ENCODE results near the gene MRPL32. TPM values are rescaled to one million over a fixed set of nuclear protein-coding genes. Genes with fewer than 3 reads are reported as not detected.

Gene MRPL32
- total RNA-seq, 3 donors from 2014 or later, result 49.0 to 57.7 (median 51.1) TPM

DNA sequence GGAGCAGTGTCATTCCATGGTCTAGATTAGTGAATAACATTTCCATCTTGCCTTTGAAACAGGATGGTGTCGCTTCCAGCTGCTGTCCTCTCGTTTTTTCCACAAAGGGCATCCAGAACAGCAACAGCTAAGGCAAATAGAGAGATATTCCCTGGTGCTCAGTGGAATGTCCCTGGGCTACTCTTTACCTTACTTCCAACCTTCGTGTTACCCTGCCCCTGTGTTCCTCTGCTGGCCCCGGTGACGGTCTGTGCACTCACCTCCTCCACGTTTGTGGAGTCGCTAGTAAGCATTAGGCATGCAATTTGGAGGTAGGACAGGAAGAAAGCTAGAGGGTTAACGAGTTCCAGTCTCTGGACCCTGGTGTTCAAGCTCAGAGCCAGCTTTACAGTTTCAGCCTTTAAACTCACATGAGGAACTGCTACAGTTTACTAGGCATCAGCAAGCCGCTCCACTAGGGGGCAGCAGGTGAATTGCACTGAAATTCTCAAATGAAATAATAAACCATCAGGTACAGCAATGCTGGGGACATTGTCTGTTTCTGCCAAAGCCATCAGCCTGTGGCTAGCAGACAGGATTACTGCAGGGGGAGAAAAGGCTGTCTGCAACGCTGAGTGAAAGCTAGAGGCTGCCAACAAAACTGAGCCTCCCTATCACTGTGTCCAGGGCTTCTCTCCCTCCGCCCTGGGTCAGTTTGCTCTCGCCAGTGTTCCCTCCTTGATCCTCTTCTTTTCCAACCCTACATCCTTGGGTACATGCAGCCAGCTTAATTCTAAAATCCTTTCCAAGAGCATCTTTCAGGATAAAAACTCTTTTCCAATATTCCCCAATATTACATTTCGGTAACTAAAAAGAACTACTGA, 9.0 kb downstream of the MRPL32 start:
- intact Hi-C loops (cut with DNase I; ENCODE audit: low total_unique reads), result no loop called here
- peak; percentile 70 to 71 for DNase-seq (ENCODE audit: low spot score in 2 of 2)
- TF ChIP-seq POLR2AphosphoS5 (IDR thresholded peaks at IDR 0.05), result no peak
- TF ChIP-seq, protein P1, sequence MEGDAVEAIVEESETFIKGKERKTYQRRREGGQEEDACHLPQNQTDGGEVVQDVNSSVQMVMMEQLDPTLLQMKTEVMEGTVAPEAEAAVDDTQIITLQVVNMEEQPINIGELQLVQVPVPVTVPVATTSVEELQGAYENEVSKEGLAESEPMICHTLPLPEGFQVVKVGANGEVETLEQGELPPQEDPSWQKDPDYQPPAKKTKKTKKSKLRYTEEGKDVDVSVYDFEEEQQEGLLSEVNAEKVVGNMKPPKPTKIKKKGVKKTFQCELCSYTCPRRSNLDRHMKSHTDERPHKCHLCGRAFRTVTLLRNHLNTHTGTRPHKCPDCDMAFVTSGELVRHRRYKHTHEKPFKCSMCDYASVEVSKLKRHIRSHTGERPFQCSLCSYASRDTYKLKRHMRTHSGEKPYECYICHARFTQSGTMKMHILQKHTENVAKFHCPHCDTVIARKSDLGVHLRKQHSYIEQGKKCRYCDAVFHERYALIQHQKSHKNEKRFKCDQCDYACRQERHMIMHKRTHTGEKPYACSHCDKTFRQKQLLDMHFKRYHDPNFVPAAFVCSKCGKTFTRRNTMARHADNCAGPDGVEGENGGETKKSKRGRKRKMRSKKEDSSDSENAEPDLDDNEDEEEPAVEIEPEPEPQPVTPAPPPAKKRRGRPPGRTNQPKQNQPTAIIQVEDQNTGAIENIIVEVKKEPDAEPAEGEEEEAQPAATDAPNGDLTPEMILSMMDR (IDR thresholded peaks at IDR 0.05), result peak; percentile 30 to 80 (median 66)

DNA sequence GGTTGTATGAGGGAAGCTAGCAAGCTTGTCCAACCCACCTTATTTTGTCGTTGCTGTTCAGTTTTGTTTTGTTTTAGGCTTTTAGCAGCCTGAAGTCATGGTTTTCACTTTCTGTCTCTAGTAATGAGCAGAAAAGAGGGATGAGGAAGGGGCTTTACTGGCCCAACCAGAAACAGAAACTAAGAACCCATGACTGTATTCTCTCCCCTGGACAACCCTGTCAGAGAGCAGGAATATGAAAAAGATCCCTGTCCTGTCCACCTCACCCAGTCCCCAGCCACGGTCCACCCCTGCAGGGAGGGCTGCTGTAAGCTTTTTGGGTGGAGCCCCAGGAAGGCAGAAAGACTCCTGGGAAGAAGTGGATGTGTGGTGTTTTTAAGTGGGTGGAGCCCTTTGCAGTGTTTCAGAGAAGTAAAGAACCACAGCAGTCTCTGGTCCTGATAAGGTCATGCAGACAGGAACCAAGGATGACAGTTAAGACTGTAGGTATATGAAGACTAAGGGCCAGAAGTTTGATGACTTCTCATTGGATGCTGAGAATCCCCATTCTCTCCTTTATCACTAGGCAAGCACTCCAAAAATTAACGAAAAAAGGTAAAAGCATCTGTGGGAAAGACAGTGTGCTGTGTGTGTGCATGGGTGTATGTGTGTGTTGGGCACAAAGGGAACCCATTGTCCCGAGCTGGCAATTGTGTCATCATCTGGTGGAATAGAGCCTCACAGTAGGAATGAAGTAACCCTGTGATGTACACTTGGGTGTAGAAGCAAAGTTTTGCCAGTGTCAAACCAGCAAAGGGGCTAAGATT, 13.8 kb downstream of the MRPL32 start:
- DNase-seq (ENCODE audit: low spot score in 2 of 2), result no peak
- Histone ChIP-seq H3K4me1 (no peaks in the 10 kb centered on the region), H3K27me3 (no peaks in the 10 kb centered on the region), H3K9me3 (no peaks in the 10 kb centered on the region), H3K4me3 (peak overlapping the region in 1 of 3 donors; percentile 21), H3K27ac (no peak overlapping the region), H3K36me3 (no peaks in the 10 kb centered on the region)
- TF ChIP-seq POLR2A (IDR thresholded peaks at IDR 0.05), result no peak
- TF ChIP-seq, protein P1 (IDR thresholded peaks at IDR 0.05), result no peak
- TF ChIP-seq POLR2AphosphoS5 (IDR thresholded peaks at IDR 0.05), result no peak
- intact Hi-C loops (cut with DNase I; ENCODE audit: low total_unique reads), result no loop called here

More for the DNA sequence above, 9.0 kb downstream of the MRPL32 start:
- H3K36me3 ChIP-seq, result no peaks in the 10 kb centered on the region
- no peak overlapping the region for H3K27ac ChIP-seq
- no peak overlapping the region for H3K4me3 ChIP-seq
- H3K9me3 ChIP-seq, result no peaks in the 10 kb centered on the region
- H3K4me1 ChIP-seq, result no peaks in the 10 kb centered on the region
- H3K27me3 ChIP-seq, result no peaks in the 10 kb centered on the region

DNA sequence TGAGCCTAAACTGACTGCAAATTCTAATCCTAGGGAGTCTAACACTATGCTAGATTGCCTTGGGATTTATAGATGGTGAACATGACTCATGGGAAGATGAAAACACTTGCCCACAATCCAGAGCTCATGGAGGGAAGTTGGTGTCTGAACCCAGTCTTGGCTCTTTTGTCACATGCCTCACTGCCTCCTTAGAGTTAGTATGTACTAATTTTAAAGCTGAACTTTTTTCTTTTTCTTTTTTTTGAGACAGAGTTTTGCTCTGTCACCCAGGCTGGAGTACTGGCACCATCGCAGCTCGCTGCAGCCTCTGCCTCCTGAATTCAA, 14.4 kb downstream of the MRPL32 start:
- TF ChIP-seq POLR2AphosphoS5 (IDR thresholded peaks at IDR 0.05) (no peak), POLR2A (IDR thresholded peaks at IDR 0.05) (no peak)
- TF ChIP-seq, protein P1 (IDR thresholded peaks at IDR 0.05), result no peak
- intact Hi-C loops (cut with DNase I; ENCODE audit: low total_unique reads), result no loop called here
- Histone ChIP-seq H3K9me3 (no peaks in the 10 kb centered on the region), H3K27me3 (no peaks in the 10 kb centered on the region), H3K36me3 (no peaks in the 10 kb centered on the region), H3K4me3 (no peak overlapping the region), H3K27ac (no peak overlapping the region), H3K4me1 (no peaks in the 10 kb centered on the region)
- no peak for DNase-seq (ENCODE audit: low spot score in 2 of 2)

DNA sequence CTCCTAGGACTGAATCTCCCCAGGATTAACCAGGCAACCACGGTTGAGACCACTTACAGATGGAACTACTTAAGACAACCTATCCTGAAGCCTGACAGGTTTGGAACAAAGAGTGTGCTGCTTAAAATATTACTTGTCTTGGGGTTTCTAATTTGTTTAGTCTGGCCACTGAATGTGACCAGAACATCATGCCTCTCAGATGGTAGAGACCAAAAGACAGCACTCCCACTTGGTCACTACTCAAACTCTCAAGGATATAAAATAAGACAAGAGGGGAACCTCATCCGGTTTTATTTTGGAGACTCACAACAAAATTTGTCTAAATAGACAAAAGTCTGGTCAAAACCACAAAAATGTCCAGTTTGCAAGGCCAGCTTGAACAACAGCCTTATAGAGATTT, 15.3 kb downstream of the MRPL32 start:
- intact Hi-C loops (cut with DNase I; ENCODE audit: low total_unique reads), result no loop called here

More for the DNA sequence above, 15.3 kb downstream of the MRPL32 start:
- H3K9me3 ChIP-seq, result no peaks in the 10 kb centered on the region
- no peak overlapping the region for H3K4me3 ChIP-seq
- no peak overlapping the region for H3K27ac ChIP-seq
- TF ChIP-seq POLR2AphosphoS5 (IDR thresholded peaks at IDR 0.05), result no peak
- TF ChIP-seq, protein P1 (IDR thresholded peaks at IDR 0.05), result no peak
- TF ChIP-seq POLR2A (IDR thresholded peaks at IDR 0.05), result no peak
- no peak for DNase-seq (ENCODE audit: low spot score in 2 of 2)
- no peaks in the 10 kb centered on the region for H3K36me3 ChIP-seq
- H3K27me3 ChIP-seq, result no peaks in the 10 kb centered on the region
- H3K4me1 ChIP-seq, result no peaks in the 10 kb centered on the region

All from breast epithelium (tissue), 4 donors.